IMR-90 (cell line): ENCODE data around the gene DDX31. TPM values are rescaled to one million over a fixed set of nuclear protein-coding genes. Genes with fewer than 3 reads are reported as not detected.

Experiments
- ATAC-seq: fragments of 200-7000 bp; cut with Tn5 transposase; 2 replicates; pipeline ENCODE4 v1.9.1; 2020; ENCODE audit warnings: low read depth, mild to moderate bottlenecking, moderate library complexity
- BruUV-seq: library from RNA; stranded (reverse); fragments of 400-500 nt; replicated peaks from 2 replicates; lab custom pipeline; 2021; lab: Mats Ljungman, UMichigan
- CTCF ChIA-PET: fragments of 300-600 bp; formaldehyde crosslinking; extraction: SDS; loops from one replicate; lab custom pipeline; 2021; ENCODE audit warnings: antibody characterized with exemption; lab: Yijun Ruan, JAX
- POLR2A ChIA-PET: fragments of 300-600 bp; sonication (Branson Sonifier 250); formaldehyde crosslinking; loops from one replicate; lab custom pipeline; 2022; ENCODE audit warnings: antibody characterized with exemption; ENCODE audit not compliant: unreplicated experiment; lab: Charles Lee
- DNase-seq: peaks from one replicate; pipeline ENCODE4 v3.0.0; 2013
- H2AFZ ChIP-seq: replicated peaks from 2 replicates; pipeline ENCODE3; 2013; ENCODE audit warnings: low read length, mild to moderate bottlenecking; ENCODE audit not compliant: poor library complexity
- H2AK5ac ChIP-seq: 2 replicates; pipeline ENCODE4 v1.6.1; 2013; ENCODE audit warnings: low read depth, low read length, inconsistent platforms
- H2AK9ac ChIP-seq: replicated peaks from 2 replicates; pipeline ENCODE3; 2013; ENCODE audit warnings: mild to moderate bottlenecking, low read depth, low read length, moderate library complexity; ENCODE audit not compliant: poor library complexity
- H2BK120ac ChIP-seq: 2 replicates; pipeline ENCODE4 v1.6.1; 2013; ENCODE audit warnings: low read depth, low read length, inconsistent platforms
- H2BK15ac ChIP-seq: 3 replicates; pipeline ENCODE4 v1.6.1; 2013; ENCODE audit warnings: low read depth, low read length, inconsistent platforms
- H2BK20ac ChIP-seq: 2 replicates; pipeline ENCODE4 v1.6.1; 2013; ENCODE audit warnings: low read depth, mild to moderate bottlenecking, inconsistent platforms, low read length, moderate library complexity
- H2BK5ac ChIP-seq: 2 replicates; pipeline ENCODE4 v1.6.1; 2013; ENCODE audit warnings: mild to moderate bottlenecking, low read depth, low read length, inconsistent platforms; ENCODE audit not compliant: poor library complexity, severe bottlenecking
- H3K14ac ChIP-seq: replicated peaks from 2 replicates; pipeline ENCODE4 v1.6.1; 2013; ENCODE audit warnings: low read depth, low read length, inconsistent platforms
- H3K18ac ChIP-seq: 2 replicates; pipeline ENCODE4 v1.6.1; 2013; ENCODE audit warnings: low read depth, low read length, control low read depth
- H3K23ac ChIP-seq: 2 replicates; pipeline ENCODE4 v1.6.1; 2013; ENCODE audit warnings: low read depth, low read length, inconsistent platforms
- H3K27ac ChIP-seq: 2 replicates; pipeline ENCODE4 v1.5.1; 2013; ENCODE audit warnings: mild to moderate bottlenecking, control low read depth, low read length; ENCODE audit not compliant: insufficient read depth
- H3K27me3 ChIP-seq: 2 replicates; pipeline ENCODE4 v1.6.1; 2013; ENCODE audit warnings: low read length; ENCODE audit not compliant: control insufficient read depth, insufficient read depth
- H3K36me3 ChIP-seq: 2 replicates; pipeline ENCODE4 v1.6.1; 2013; ENCODE audit warnings: low read length, mixed read lengths; ENCODE audit not compliant: control insufficient read depth, insufficient read depth
- H3K4ac ChIP-seq: 2 replicates; pipeline ENCODE4 v1.6.1; 2013; ENCODE audit warnings: low read depth, low read length, inconsistent platforms
- H3K4me1 ChIP-seq: 2 replicates; pipeline ENCODE4 v1.6.1; 2013; ENCODE audit warnings: low read length, mixed read lengths; ENCODE audit not compliant: control insufficient read depth, insufficient read depth
- H3K4me2 ChIP-seq: 2 replicates; pipeline ENCODE4 v1.6.1; 2013; ENCODE audit warnings: low read depth, mild to moderate bottlenecking, control low read depth, low read length, moderate library complexity
- H3K4me3 ChIP-seq: 2 replicates; pipeline ENCODE4 v1.5.1; 2013; ENCODE audit warnings: low read depth, mild to moderate bottlenecking, control low read depth, low read length, moderate library complexity; ENCODE audit not compliant: insufficient read depth
- H3K56ac ChIP-seq: 2 replicates; pipeline ENCODE4 v1.6.1; 2013; ENCODE audit warnings: low read length, inconsistent platforms; ENCODE audit not compliant: insufficient read depth; ENCODE audit errors: extremely low read depth
- H3K79me1 ChIP-seq, 2 experiments: 2 replicates each; pipeline ENCODE4 v1.6.1; 2013; ENCODE audit warnings: low read length in 2 of 2, inconsistent platforms in 1 of 2, low read depth in 1 of 2
- H3K9ac ChIP-seq: 2 replicates; pipeline ENCODE4 v1.6.1; 2013; ENCODE audit warnings: low read depth, low read length, control low read depth
- H3K9me1 ChIP-seq: 2 replicates; pipeline ENCODE4 v1.6.1; 2013; ENCODE audit warnings: low read length, inconsistent platforms; ENCODE audit not compliant: insufficient read depth
- H3K9me3 ChIP-seq: 2 replicates; pipeline ENCODE4 v1.6.1; 2013; ENCODE audit warnings: low read length; ENCODE audit not compliant: control insufficient read depth, insufficient read depth
- H4K20me1 ChIP-seq: 2 replicates; pipeline ENCODE4 v1.6.1; 2013; ENCODE audit warnings: low read length, inconsistent platforms; ENCODE audit not compliant: insufficient read depth
- H4K5ac ChIP-seq: 2 replicates; pipeline ENCODE4 v1.6.1; 2013; ENCODE audit warnings: mild to moderate bottlenecking, low read depth, low read length, control low read depth
- H4K8ac ChIP-seq, 2 experiments: 2 replicates each; pipeline ENCODE4 v1.6.1; 2013; ENCODE audit warnings: low read depth in 2 of 2, low read length in 2 of 2, control low read depth in 1 of 2, inconsistent platforms in 1 of 2
- H4K91ac ChIP-seq: 2 replicates; pipeline ENCODE4 v1.6.1; 2013; ENCODE audit warnings: low read depth, low read length, inconsistent platforms; ENCODE audit not compliant: insufficient read depth
- CEBPB ChIP-seq: IDR thresholded peaks from 2 replicates; pipeline ENCODE4 v1.6.1; 2012; ENCODE audit warnings: low read depth, low read length, improper control_type of control experiment
- CHD1 ChIP-seq: IDR thresholded peaks from 2 replicates; pipeline ENCODE4 v1.6.1; 2012; ENCODE audit warnings: low read depth, low read length, improper control_type of control experiment
- FOS ChIP-seq: fragments of 150-350 bp; IDR thresholded peaks from 2 replicates; pipeline ENCODE4 v1.6.1; 2016; ENCODE audit warnings: low read depth, low read length
- MXI1 ChIP-seq: IDR thresholded peaks from 2 replicates; pipeline ENCODE4 v1.6.1; 2012; ENCODE audit warnings: low read depth, mild to moderate bottlenecking, low read length, moderate library complexity, borderline replicate concordance
- RCOR1 ChIP-seq: IDR thresholded peaks from 2 replicates; pipeline ENCODE4 v1.6.1; 2012; ENCODE audit warnings: mild to moderate bottlenecking, low read length, improper control_type of control experiment; ENCODE audit not compliant: insufficient replicate concordance
- RFX5 ChIP-seq: IDR thresholded peaks from 2 replicates; pipeline ENCODE4 v1.8.0; 2012; ENCODE audit warnings: low read depth, mild to moderate bottlenecking, low read length, moderate library complexity
- USF2 ChIP-seq: fragments of 150-350 bp; IDR thresholded peaks from 2 replicates; pipeline ENCODE4 v1.6.1; 2017; ENCODE audit warnings: mild to moderate bottlenecking, antibody characterized with exemption, low read length, low read depth
- WGBS, 2 experiments: methylation state at CpG; one replicate each; pipeline versions ENCODE4 v1.1.5 to v1.1.7; 2013; ENCODE audit warnings: missing lambda C conversion rate in 2 of 2; ENCODE audit not compliant: insufficient read length in 1 of 2; ENCODE audit errors: extremely low coverage in 2 of 2; 5-methylcytosine and 5-hydroxymethylcytosine counted together
- dilution Hi-C: fragments of 300-500 bp; cut with HindIII; formaldehyde crosslinking; loops from one replicate; pipeline ENCODE4 v1.14.3; 2018; ENCODE audit warnings: low sequenced_read_pairs; ENCODE audit not compliant: unreplicated experiment
- in situ Hi-C: fragments of 300-500 bp; cut with MboI; formaldehyde crosslinking; loops from 3 replicates; pipeline ENCODE4 v1.14.3; 2019; ENCODE audit warnings: low sequenced_read_pairs, inconsistent platforms, mixed read lengths
- intact Hi-C: fragments of 100-400 bp; cut with micrococcal nuclease; formaldehyde crosslinking; loops from 2 replicates; pipeline ENCODE4 v1.10.0; 2022
- polyA plus RNA-seq, 3 experiments: library from polyadenylated mRNA; depleted of rRNA; stranded (reverse); fragments of >200 nt; gene quantifications; 2 replicates each; pipeline ENCODE4 v1.2.3, GENCODE V29; 2012; ENCODE audit warnings: low replicate concordance in 1 of 3
- total RNA-seq: library from RNA; depleted of rRNA; stranded (reverse); fragments of >200 nt; gene quantifications from 2 replicates; pipeline ENCODE4 v1.2.3, GENCODE V29; 2012
- TF ChIP-seq, protein P1 (sequence below): conservative IDR thresholded peaks from 2 replicates; pipeline ENCODE4 v1.5.1; 2012; ENCODE audit warnings: mild to moderate bottlenecking, low read depth, low read length, improper control_type of control experiment

Gene DDX31
- total and polyA plus RNA-seq, 2 of the 4 experiments (the other 2 are of a cell fraction): 10.7 to 14.0 TPM

DNA sequence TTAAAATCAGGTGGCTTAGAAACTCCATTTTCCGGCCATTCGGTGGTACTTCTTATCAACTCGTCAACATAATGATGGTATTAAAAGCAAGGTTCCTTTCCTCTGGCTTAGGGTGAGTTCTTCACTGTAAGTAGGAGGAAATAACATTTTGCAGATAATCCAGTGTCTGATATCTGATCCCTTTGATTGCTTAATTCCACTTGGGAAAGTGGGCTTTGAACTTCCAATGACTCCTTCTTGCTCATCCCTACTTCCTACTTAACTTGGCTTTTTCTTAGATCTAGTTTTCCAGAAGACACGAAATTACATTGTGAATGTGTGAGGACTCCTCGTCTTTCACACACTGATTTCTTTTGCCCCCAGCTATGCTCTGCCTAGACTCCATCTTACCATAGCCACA is 31.5 kb downstream of the DDX31 start:
- Histone ChIP-seq H2BK15ac (no peak overlapping the region), H2BK20ac (no peak overlapping the region), H3K4me3 (no peak overlapping the region), H4K91ac (no peak overlapping the region), H2BK120ac (no peak overlapping the region), H3K4me1 (peaks cover 5% of the 10 kb centered on the region), H3K14ac (no peak overlapping the region), H3K27me3 (no peaks in the 10 kb centered on the region), H4K20me1 (no peaks in the 10 kb centered on the region), H3K23ac (no peak overlapping the region), H4K8ac (no peak overlapping the region), H3K56ac (no peak overlapping the region), H2BK5ac (no peak overlapping the region), H3K9ac (no peak overlapping the region), H3K4ac (no peak overlapping the region), H4K5ac (no peak overlapping the region), H3K9me1 (no peaks in the 10 kb centered on the region), H3K79me1 (no peaks in the 10 kb centered on the region), H2AFZ (no peak overlapping the region), H3K18ac (no peak overlapping the region), H3K4me2 (no peak overlapping the region; the same call in 1 of the 2 replicates), H3K27ac (no peak overlapping the region), H2AK9ac (no peak overlapping the region), H3K9me3 (no peaks in the 10 kb centered on the region), H3K36me3 (peaks cover 30% of the 10 kb centered on the region), H2AK5ac (no peak overlapping the region)
- in situ Hi-C loops (no loop called here), intact Hi-C loops (no loop called here), dilution Hi-C loops (no loop called here)
- DNase-seq (peak; percentile 75), ATAC-seq (peak; percentile 42; the same call in 1 of the 2 replicates)
- POLR2A ChIA-PET: no interaction called here
- no CpG with 5 or more reads among the region's 5 CpGs for WGBS, 2 experiments
- TF ChIP-seq CEBPB (peak; percentile 87), RCOR1 (no peak), RFX5 (no peak), CHD1 (no peak), USF2 (no peak), FOS (no peak), MXI1 (no peak)
- TF ChIP-seq, protein P1, sequence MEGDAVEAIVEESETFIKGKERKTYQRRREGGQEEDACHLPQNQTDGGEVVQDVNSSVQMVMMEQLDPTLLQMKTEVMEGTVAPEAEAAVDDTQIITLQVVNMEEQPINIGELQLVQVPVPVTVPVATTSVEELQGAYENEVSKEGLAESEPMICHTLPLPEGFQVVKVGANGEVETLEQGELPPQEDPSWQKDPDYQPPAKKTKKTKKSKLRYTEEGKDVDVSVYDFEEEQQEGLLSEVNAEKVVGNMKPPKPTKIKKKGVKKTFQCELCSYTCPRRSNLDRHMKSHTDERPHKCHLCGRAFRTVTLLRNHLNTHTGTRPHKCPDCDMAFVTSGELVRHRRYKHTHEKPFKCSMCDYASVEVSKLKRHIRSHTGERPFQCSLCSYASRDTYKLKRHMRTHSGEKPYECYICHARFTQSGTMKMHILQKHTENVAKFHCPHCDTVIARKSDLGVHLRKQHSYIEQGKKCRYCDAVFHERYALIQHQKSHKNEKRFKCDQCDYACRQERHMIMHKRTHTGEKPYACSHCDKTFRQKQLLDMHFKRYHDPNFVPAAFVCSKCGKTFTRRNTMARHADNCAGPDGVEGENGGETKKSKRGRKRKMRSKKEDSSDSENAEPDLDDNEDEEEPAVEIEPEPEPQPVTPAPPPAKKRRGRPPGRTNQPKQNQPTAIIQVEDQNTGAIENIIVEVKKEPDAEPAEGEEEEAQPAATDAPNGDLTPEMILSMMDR: no peak
- CTCF ChIA-PET: no interaction called here
- BruUV-seq: no TSS peak
